ENCODE measurements around the gene NPIPB2.
"Not testable (repeated sequence)": the region's sequence is repeated elsewhere in the genome, so short reads cannot be mapped to it uniquely, and the experiment has no call there.

The NPIPB2 gene

DNA sequence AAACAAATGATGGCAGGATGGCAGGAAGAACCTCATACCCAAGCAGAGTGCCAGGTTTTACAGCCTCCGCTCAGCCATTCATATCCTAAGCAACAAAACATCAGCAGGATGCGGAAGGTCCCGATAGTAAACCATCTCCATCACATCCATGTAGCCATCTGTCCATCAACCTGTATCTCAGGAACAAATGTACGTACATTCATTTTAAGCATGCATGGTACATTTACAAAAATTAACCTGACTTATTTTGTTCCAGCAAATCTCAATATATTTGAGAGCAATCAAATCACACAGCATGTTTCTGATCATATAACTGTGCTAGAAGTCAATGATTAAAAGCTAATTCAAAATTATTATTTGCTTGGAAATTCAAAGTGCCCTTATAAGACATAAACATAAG lies at the start of gene NPIPB2:
TSS of gene NPIPB2 (minus strand) at position 101 of the 400 bp plus-strand sequence. CDS start at position 101, 0 bp downstream.
- DNase-seq (ENCODE audit: low spot score): not testable (repeated sequence)

- no peak for DNase-seq (ENCODE audit: low spot score)
These were observed 49.0 kb upstream of the NPIPB2 start for GRCh38 chr16:11990702-11991390.

- no peak for DNase-seq (ENCODE audit: low spot score)
These were observed 46.6 kb upstream of the NPIPB2 start for GRCh38 chr16:11988258-11988978.

DNA sequence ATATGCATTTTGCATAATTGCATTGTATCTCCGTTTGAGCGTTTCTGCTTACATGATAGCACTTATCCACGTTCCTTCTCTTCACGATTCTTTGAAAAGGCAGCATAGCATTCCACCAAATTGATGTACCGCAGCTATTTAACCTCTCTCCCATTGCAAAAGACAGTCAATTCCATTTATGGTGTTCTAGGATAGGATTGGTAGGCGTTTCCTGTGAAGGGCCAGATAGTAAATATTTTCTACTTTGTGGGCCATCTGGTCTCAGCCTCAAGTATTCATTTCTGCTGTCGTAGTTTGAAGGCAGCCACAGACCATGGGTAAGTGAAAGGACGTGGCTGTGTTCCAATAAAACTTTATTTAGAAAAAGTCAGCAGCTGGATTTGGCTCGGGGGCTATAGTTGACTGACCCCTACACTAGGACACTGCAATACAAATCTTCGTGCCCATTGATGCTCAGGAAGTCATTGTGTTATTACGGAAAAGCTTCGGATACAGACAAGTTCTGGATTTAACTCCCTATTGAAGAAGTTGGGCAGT lies 44.7 kb upstream of the NPIPB2 start:
- no peak for DNase-seq (ENCODE audit: low spot score)

- DNase-seq (ENCODE audit: low spot score): no peak
These were observed 43.4 kb upstream of the NPIPB2 start for GRCh38 chr16:11985250-11985649.

- DNase-seq (ENCODE audit: low spot score): peak; percentile 31
These were observed 38.4 kb upstream of the NPIPB2 start for GRCh38 chr16:11980136-11980844.

- DNase-seq (ENCODE audit: low spot score): no peak
These were observed 37.3 kb upstream of the NPIPB2 start for GRCh38 chr16:11979013-11979672.

- peak; percentile 43 for DNase-seq (ENCODE audit: low spot score)
These were observed 36.2 kb upstream of the NPIPB2 start for GRCh38 chr16:11978080-11978479.

DNA sequence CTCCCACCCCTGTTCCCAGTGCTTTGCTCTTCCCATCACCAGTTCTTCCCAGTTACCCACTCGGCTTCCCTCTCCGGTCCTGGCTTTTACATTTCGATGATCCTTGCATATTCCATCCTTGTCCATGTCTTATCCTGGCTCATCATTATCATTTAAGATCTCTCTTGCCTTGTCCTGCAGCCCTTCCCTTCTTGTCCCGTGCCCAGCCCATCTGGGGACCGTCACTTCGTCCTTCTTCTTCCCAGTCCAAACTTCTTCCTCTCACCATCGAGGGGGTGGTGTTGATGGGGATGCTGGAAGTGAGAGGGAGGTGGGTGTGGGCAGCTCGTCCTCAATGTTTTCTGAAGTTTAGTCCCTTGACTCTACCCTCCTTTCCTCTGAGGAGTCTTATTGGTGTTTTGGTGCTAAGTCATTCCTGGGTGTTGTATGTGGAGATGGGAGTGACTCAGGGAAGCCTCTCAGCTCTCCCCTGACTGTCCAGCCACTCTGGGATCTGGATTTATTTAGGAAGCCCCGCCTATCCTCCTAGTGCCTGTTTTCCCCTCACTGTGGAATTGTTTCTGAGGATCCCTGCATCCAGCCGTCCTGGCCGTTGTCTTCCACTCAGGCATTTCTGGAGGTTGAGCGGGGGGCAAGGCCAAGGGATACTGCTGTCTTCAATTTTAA lies 35.7 kb upstream of the NPIPB2 start:
- DNase-seq (ENCODE audit: low spot score): no peak

DNA sequence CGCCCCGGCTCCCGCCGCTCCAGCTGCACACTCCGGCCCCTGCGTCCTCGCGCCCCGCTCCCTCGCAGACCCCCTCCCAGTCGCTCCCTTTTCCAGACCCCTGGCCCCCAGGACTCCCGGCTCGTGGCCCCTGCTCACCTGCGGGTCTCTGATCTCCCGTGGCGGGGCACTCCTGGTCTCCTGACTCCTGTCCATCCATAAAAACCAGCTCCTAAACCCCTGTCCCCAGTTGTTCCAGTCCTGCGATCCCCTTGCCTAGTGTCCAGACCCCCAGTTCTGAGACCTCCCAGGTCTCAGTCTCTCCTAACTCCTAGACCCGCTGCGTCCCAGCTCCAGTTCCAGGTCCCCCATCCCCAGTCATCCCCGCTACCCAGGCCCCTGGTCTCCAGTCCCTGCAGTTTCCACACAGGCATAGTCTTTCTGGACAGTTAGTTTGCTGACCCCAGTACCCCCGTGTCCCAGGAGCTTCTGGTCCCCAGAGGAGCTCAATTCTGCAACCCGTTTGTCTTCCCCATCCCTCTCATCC lies 35.1 kb upstream of the NPIPB2 start:
- DNase-seq (ENCODE audit: low spot score): no peak

GRCh38 chr16:11973070-11973469 lies 31.2 kb upstream of the NPIPB2 start:
- DNase-seq (ENCODE audit: low spot score): no peak

DNA sequence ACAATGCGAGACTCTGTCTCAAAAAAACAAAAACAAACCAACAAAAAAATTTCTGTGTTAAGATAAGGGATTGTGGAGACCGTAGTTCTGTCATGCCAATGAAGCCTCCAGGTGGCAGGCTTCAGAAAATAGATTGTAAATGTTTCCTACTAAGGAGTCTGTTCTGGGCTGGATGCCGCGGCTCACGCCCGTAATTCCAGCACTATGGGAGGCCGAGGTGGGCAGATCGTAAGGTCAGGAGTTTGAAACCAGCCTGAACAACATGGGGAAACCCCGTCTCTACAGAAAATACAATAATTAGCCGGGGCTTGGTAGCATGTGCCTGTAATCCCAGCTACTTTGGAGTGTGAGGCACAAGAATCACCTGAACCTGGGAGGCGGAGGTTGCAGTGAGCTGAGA lies 30.3 kb upstream of the NPIPB2 start:
- no peak for DNase-seq (ENCODE audit: low spot score)

DNA sequence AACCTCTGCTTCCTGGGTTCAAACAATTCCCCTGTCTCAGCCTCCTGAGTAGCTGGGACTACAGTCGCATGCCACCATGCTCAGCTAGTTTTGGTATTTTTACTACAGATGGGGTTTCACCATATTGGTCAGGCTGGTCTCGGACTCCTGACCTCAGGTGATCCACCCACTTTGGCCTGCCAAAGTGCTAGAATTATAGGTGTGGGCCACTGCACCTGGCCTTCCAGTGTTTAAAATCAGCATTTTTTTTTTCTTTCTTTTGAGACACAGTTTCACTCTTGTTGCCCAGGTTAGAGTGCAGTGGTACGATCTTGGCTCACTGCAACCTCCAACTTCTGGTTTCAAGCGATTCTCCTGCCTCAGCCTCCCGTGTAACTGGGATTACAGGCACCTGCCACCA lies 28.4 kb upstream of the NPIPB2 start:
- DNase-seq (ENCODE audit: low spot score): not testable (repeated sequence)

GRCh38 chr16:11968577-11968976 lies 26.7 kb upstream of the NPIPB2 start:
- DNase-seq (ENCODE audit: low spot score): no peak

GRCh38 chr16:11967195-11967911 lies 25.5 kb upstream of the NPIPB2 start:
- no peak for DNase-seq (ENCODE audit: low spot score)

- DNase-seq (ENCODE audit: low spot score): peak; percentile 82
These were observed 24.3 kb upstream of the NPIPB2 start for GRCh38 chr16:11966173-11966572.

- DNase-seq (ENCODE audit: low spot score): peak; percentile 86
These were observed 23.1 kb upstream of the NPIPB2 start, which contains the start of gene TNFRSF17 for GRCh38 chr16:11964761-11965551. Gene TNFRSF17, plus strand, starts transcription at chr16:11965210. Its CDS starts 115 bp downstream, at chr16:11965325.

DNA sequence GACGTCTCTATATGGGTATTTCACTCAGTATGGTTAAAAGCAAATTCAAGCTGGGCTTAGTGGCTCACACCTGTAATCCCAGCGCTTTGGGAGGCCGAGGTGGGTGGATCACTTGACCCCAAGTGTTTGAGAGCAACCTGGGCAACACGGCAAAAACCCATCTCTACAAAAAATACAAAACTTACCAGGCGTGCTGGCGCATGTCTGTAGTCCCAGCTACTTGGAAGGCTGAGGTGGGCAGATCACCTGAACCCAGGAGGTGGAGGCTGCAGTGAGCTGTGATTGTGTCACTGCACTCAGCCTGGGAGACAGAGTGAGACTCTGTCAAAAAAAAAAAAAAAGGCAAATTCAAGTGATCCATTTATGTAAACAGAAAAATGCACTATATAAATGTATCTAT lies 21.9 kb upstream of the NPIPB2 start:
- DNase-seq (ENCODE audit: low spot score): no peak

GRCh38 chr16:11962978-11963377 lies 21.1 kb upstream of the NPIPB2 start:
- not testable (repeated sequence) for DNase-seq (ENCODE audit: low spot score)

- DNase-seq (ENCODE audit: low spot score): not testable (repeated sequence)
These were observed 20.6 kb upstream of the NPIPB2 start for GRCh38 chr16:11962457-11962856.

Data from NAMALWA (cell line).